ENCODE results near the gene NUDT6.
"Not testable (repeated sequence)": the region's sequence is repeated elsewhere in the genome, so short reads cannot be mapped to it uniquely, and the experiment has no call there.

The NUDT6 gene

DNA sequence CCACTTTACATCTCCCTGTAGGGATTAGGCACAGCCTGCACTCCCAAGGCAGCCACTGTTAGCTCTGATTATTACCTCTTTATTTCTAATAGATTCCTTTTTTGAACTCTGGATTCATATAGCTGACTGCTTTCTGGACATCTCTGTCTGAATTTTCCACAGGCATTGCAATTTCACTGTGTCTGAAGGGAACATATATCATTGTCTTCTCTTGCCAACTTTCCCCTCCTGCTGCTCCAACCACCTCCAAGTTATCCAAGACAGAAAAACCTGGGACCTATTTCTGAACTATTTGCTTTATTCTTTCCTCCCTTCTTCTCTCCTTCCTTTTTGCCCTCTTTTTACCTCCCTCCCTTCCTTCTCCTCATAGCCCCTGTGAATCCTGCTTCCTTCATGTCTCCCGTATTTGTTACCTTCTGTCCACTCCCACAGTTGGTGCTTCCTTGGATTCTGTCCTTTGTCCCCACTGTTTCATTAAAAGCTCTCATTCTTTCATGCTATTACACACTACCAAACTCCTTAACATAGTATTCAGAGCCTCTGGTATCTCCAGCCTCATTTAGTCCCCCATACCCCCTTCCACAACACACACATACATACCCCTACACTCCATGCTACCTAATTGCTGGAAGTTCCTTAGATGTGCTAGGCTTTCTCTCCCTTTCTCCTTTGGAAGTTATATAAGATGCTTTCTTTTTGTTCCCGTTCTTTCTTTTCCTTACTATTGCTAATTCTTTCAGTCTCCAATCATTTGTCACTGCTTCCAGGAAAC is 61.0 kb downstream of the NUDT6 start:
- H3K27ac ChIP-seq: no peak overlapping the region

DNA sequence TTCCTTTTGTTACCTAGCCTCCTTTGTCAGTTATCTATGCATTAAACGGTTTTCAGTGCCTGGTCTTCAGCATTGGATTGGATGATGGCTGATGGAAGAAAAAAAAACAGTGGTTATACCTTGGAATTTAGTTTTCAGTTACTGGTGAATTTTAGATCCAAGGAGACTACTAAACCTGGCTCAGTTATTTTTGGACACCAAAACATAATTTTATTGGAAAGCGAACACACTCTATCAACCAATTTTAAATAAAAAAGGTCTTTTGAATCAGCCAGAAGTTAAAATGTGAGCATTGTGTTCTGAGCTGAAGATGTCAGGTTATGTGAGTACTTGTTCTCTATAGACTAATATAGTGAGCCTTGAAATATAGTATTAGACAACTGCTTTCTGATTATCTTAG is 63.7 kb downstream of the NUDT6 start:
- TF ChIP-seq, protein P1, sequence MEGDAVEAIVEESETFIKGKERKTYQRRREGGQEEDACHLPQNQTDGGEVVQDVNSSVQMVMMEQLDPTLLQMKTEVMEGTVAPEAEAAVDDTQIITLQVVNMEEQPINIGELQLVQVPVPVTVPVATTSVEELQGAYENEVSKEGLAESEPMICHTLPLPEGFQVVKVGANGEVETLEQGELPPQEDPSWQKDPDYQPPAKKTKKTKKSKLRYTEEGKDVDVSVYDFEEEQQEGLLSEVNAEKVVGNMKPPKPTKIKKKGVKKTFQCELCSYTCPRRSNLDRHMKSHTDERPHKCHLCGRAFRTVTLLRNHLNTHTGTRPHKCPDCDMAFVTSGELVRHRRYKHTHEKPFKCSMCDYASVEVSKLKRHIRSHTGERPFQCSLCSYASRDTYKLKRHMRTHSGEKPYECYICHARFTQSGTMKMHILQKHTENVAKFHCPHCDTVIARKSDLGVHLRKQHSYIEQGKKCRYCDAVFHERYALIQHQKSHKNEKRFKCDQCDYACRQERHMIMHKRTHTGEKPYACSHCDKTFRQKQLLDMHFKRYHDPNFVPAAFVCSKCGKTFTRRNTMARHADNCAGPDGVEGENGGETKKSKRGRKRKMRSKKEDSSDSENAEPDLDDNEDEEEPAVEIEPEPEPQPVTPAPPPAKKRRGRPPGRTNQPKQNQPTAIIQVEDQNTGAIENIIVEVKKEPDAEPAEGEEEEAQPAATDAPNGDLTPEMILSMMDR (conservative IDR thresholded peaks at IDR 0.05): no peak
- TF ChIP-seq ZFX (IDR thresholded peaks at IDR 0.05): no peak
- no peak overlapping the region for H3K27ac ChIP-seq

More for the DNA sequence above, 61.0 kb downstream of the NUDT6 start:
- TF ChIP-seq, protein P1 (conservative IDR thresholded peaks at IDR 0.05): no peak
- no peak for TF ChIP-seq ZFX (IDR thresholded peaks at IDR 0.05)

DNA sequence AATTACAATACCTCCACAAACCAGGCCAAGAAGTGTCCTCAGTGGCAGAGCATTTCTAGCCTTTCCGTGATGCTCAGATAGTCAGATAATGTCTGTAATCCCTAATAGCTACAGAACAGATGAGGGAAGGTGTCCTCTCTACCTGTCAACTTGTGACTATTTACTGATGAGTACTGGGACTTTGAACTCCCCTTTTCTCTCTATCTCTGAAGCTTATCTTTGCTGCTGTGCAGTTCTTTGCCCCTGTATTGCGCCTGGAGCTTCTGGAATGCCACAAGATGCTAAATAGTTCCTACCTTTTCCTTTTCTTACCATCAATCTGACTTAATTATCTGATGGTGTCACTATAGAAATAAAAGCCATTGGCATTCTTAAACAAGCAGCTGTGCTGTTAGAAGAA is 65.2 kb downstream of the NUDT6 start:
- TF ChIP-seq, protein P1 (conservative IDR thresholded peaks at IDR 0.05): no peak
- no peak for TF ChIP-seq ZFX (IDR thresholded peaks at IDR 0.05)
- H3K27ac ChIP-seq: no peak overlapping the region

DNA sequence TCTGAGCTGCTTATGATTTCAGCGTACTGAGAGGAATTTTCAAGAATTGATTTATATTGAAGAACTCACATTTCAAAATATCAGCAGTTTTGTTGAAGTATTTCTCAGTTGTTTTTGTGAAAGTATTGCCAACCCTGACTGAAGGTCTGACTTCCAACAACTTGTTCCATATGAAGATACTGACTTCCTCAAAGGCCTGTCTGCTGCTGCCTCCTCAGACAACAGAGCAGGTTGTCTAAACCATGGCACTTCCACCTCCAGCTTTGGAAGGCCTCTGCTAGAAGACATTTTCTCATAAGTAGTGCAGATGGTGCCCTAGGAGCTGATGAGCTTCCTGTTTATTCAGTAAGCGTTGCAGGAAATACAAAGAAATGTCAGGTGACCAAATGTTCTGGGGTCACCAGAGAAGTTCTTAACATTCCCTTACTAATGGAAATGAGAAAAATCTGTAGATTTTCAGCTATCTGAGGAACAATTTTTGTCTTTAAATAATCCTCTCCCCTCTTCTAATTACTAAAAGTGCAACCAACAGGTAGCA is 67.0 kb downstream of the NUDT6 start:
- no peak for TF ChIP-seq ZFX (IDR thresholded peaks at IDR 0.05)
- TF ChIP-seq, protein P1 (conservative IDR thresholded peaks at IDR 0.05): no peak
- no peak overlapping the region for H3K27ac ChIP-seq

DNA sequence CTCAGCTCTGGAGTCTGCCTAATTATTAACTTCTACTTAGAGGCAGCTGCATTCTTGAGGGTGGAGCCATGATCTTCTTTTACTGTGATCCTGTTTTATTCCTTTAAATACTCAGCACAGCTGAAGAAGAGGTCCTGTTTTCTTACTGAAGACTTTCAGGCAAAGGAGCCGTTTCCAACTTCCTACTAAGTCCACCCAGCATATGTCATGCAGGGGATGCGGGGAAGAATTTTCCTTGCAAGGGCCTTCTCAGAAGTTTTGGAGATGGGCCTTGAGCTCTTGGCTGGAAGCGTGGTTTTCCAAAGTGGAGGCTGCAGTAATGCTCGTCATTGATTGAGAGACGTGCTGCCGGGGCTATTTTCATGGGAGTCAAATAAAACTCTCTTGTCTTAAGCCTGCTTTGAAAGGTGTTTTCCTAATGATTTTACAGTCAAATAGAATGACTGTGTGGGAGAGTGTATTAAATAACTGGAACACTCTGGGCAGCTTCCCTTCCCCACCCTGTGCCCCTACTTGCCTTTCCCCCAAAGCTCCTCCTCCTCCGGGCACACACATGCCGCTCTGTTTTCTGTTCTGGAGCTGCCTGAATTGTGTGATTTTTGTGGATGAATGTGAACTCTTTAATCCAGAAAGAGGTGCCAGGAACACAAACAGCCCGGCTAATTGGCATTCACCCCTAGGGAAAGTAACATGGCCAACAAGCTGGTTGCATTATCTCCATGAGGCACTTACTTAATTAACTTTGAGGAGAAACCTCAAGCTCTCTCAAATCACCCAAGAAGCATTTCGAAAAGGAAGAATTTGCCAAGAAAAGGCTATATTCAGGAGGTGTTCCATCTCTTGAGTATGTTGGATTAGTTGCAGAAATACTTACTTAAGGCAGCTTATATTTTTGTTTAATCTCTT is 67.7 kb downstream of the NUDT6 start:
- TF ChIP-seq, protein P1 (conservative IDR thresholded peaks at IDR 0.05): no peak
- TF ChIP-seq ZFX (IDR thresholded peaks at IDR 0.05): no peak
- no peak overlapping the region for H3K27ac ChIP-seq

DNA sequence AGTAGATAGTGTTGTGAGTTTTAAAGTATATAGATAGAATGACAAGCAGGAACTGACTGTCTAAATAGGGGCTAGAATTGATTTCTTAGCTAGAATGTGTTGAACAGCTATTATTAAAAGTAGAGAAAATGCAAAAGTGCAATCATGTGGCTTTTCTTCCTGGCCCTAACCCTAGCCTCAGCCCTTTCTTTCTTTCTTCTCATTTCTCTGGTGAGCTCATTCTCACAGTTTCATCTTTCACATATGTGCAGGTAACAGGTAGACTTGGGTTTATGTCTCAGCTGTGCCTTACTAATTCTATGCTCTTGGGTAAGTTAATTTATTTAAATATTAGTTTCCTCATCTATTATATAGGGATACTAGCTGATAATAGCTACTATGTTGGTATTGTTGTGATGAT is 70.8 kb downstream of the NUDT6 start:
- no peak for TF ChIP-seq ZFX (IDR thresholded peaks at IDR 0.05)
- TF ChIP-seq, protein P1 (conservative IDR thresholded peaks at IDR 0.05): no peak
- no peak overlapping the region for H3K27ac ChIP-seq

DNA sequence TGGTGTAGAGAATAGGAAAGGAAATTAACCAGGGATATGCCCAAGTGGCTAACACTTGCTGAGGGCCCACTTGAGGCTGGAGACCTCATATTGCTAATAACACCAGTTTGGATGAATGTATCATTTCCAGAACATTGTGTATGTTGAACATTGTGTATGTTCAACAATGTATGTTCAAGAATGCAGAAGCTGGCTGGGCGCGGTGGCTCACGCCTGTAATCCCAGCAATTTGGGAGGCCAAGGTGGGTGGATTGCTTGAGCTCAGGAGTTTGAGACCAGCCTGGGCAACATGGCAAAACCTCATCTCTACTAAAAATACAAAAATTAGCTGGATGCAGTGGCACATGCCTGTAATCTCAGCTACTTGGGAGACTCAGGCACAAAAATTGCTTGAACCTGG is 72.6 kb downstream of the NUDT6 start:
- H3K27ac ChIP-seq: not testable (repeated sequence)
